ENCODE measurements around the gene ASB1.

DNA sequence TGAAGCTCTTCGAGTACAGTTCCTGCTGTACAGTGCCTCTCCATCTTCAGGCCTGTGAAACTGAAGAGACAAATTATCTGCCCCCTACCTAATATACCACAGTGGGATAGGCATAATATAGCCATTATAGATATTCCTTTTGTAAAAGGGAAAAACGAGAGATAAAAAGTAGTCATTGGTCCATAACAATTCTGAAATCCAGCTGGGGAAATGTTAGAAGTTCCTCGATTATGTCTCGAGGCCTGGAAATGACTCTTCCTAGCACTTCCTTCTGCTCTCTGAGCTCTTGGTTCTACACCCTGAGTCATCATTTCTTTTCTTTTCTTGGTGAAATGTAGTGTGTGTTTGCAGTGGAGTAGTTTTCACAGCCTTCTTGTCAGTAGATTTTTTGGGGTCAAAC, 51.5 kb downstream of the ASB1 start:
- no peak for TF ChIP-seq CTCF (IDR thresholded peaks at IDR 0.05; ENCODE audit: low read length)
- TF ChIP-seq EZH2 (IDR thresholded peaks at IDR 0.05; ENCODE audit: borderline replicate concordance, low read length): no peak

Measured in OCI-LY1 (cell line).